ENCODE measurements around the gene CALHM6. TPM values are rescaled to one million over a fixed set of nuclear protein-coding genes. Genes with fewer than 3 reads are reported as not detected.

The CALHM6 gene
- total and polyA plus RNA-seq, 9 of the 15 experiments (the other 6 are each of a cell fraction or from before 2014, with no cell fraction given) = 0.24 TPM; not detected in 8

DNA sequence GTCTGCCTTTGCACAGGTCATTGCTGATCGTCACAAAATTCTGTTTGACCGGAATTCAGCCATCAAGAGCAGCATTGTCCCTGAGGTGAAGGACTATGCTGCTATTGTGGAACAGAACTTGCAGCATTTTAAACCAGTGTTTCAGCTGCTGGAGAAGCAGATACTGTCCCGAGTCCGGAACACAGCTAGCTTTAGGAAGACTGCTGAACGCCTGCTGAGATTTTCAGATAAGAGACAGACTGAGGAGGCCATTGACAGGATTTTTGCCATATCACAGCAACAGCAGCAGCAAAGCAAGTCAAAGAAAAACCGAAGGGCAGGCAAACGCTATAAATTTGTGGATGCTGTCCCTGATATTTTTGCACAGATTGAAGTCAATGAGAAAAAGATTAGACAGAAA lies 24.6 kb upstream of the CALHM6 start:
- Histone ChIP-seq H3K36me3 (ENCODE audit: control insufficient read depth, insufficient read depth, low read length) (no peaks in the 10 kb centered on the region), H3K9me3 (replicated peaks; ENCODE audit: control insufficient read depth, insufficient read depth, low read depth, low read length) (no peaks in the 10 kb centered on the region), H3K4me3 (no peak overlapping the region), H3K4me2 (ENCODE audit: insufficient read depth, low read length) (no peak overlapping the region; the same call in 1 of the 2 replicates), H3K9me1 (ENCODE audit: control insufficient read depth, insufficient read depth, low read length) (no peaks in the 10 kb centered on the region), H3K4me1 (replicated peaks in 1 of 2; ENCODE audit: control insufficient read depth in 2 of 2, insufficient read depth in 2 of 2, low read length in 2 of 2) (no peaks in the 10 kb centered on the region), H3K27me3 (ENCODE audit: control insufficient read depth in 2 of 2, insufficient read depth in 2 of 2, low read length in 2 of 2) (peaks cover 0 to 9% of the 10 kb centered on the region in 2 experiments; a peak in 1 of 5 replicates), H4K20me1 (replicated peaks; ENCODE audit: control insufficient read depth, insufficient read depth, low read length) (no peaks in the 10 kb centered on the region), H3K79me2 (ENCODE audit: control insufficient read depth, insufficient read depth, low read length) (no peaks in the 10 kb centered on the region), H3K9ac (ENCODE audit: insufficient read depth in 1 of 2, low read depth in 2 of 2, low read length in 2 of 2) (no peak overlapping the region), H3K27ac (ENCODE audit: extremely low read depth, low read depth, low read length) (no peak overlapping the region), H2AFZ (ENCODE audit: low read depth, low read length) (no peak overlapping the region)
- in situ Hi-C loops (cut with MboI) (no loop called here), intact Hi-C loops (cut with micrococcal nuclease) (loop anchor here (5.0 kb wide), 1 partner anchor 154 kb away; no protein-coding TSS in a partner anchor)
- 0% methylated on average over 7 of the region's 7 CpGs for WGBS (ENCODE audit: insufficient coverage, low coverage, missing lambda C conversion rate)
- POLR2A ChIA-PET = interaction anchor here (0.7 kb wide), 1 partner anchor 8 kb away, joined by 3 read pairs; no protein-coding TSS in a partner anchor
- DNase-seq (ENCODE audit: extremely low read depth in 1 of 4, low spot score in 3 of 4) (peak in 1 of 4 experiments; percentile 12), ATAC-seq (peak; percentile 29; the same call in 2 of the 3 replicates), FAIRE-seq (no peak)
- CTCF ChIA-PET (ENCODE audit: low intra/inter-chr PET ratio) = no interaction called here
- TF ChIP-seq, protein P1, sequence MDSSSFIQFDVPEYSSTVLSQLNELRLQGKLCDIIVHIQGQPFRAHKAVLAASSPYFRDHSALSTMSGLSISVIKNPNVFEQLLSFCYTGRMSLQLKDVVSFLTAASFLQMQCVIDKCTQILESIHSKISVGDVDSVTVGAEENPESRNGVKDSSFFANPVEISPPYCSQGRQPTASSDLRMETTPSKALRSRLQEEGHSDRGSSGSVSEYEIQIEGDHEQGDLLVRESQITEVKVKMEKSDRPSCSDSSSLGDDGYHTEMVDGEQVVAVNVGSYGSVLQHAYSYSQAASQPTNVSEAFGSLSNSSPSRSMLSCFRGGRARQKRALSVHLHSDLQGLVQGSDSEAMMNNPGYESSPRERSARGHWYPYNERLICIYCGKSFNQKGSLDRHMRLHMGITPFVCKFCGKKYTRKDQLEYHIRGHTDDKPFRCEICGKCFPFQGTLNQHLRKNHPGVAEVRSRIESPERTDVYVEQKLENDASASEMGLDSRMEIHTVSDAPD (CRISPR knock-in tag; IDR thresholded peaks at IDR 0.05) = no peak
- TF ChIP-seq ZNF263 (CRISPR knock-in tag; IDR thresholded peaks at IDR 0.05; ENCODE audit: borderline replicate concordance) (no peak), KDM1A (IDR thresholded peaks at IDR 0.05) (peak; percentile 25 to 66; a peak in 3 of 4 replicates), RCOR1 (IDR thresholded peaks at IDR 0.05; ENCODE audit: borderline replicate concordance in 1 of 2, low read depth in 2 of 2, low read length in 2 of 2) (peak in 1 of 2 experiments; percentile 63; a peak in 1 of 4 replicates)
- TF ChIP-seq, protein P2, sequence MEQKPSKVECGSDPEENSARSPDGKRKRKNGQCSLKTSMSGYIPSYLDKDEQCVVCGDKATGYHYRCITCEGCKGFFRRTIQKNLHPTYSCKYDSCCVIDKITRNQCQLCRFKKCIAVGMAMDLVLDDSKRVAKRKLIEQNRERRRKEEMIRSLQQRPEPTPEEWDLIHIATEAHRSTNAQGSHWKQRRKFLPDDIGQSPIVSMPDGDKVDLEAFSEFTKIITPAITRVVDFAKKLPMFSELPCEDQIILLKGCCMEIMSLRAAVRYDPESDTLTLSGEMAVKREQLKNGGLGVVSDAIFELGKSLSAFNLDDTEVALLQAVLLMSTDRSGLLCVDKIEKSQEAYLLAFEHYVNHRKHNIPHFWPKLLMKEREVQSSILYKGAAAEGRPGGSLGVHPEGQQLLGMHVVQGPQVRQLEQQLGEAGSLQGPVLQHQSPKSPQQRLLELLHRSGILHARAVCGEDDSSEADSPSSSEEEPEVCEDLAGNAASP (IDR thresholded peaks at IDR 0.05) = no peak
- no TSS peak for BruUV-seq (replicated peaks)
